ENCODE data around the gene VPS11.
A peak's percentile ranks its signal among the peaks of the same experiment; 100 is the strongest.

The VPS11 gene

DNA sequence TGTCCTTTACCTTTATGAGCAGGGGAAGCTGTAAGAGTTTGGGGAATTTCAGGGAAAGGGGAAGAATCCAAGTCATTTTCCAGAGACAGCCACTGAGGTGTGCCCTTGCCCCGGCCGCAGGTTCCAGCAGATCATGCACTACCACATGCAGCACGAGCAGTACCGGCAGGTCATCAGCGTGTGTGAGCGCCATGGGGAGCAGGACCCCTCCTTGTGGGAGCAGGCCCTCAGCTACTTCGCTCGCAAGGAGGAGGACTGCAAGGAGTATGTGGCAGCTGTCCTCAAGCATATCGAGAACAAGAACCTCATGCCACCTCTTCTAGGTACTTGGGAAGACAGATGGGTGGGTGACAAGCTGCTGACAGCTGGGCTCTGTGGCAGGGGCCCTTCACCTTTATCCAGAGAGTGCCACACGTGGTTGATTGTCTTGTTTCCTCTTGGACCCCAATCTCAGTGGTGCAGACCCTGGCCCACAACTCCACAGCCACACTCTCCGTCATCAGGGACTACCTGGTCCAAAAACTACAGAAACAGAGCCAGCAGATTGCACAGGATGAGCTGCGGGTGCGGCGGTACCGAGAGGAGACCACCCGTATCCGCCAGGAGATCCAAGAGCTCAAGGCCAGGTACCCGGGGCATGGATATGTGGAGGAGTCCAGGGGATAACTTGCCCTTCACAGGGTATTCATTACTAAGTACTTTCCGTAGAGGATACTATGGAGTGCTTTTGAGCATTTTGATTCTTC, 11.2 kb downstream of the VPS11 start:
- H3K4me3 ChIP-seq (ENCODE audit: control insufficient read depth, low read depth, low read length) = no peak overlapping the region
- no peak for DNase-seq (ENCODE audit: low read depth)
- TF ChIP-seq CTCF (conservative IDR thresholded peaks at IDR 0.05; ENCODE audit: control insufficient read depth, insufficient read depth, low read depth, low read length) = no peak

DNA sequence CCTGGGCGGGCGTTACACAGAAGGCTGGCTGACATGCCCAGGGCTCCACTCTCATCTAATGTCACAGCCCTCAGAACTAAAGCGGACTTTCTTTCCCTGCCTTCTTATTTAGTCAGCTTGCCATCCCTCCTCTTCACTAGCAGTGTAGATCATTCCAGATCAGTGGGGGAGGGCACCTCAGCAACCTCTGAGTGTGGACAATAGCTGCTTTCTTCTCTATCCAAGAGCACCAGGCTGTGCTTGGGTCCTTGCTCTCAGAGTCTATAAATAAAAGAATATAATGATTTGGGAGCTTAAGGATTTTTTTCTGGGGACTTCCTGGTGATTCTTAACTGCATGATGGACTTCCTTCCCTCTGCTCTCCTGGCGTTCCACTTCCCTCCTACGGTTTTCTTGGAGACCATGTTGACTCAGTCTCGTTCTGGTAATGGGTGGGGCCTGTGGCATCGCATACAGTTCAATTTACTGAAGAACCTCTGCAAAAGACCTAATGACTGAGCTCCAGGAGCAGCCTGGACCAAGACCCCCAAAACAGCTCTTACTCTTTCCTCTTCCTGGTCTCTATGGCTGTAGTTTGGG, 14.2 kb downstream of the VPS11 start:
- no peak overlapping the region for H3K4me3 ChIP-seq (ENCODE audit: control insufficient read depth, low read depth, low read length)
- TF ChIP-seq CTCF (conservative IDR thresholded peaks at IDR 0.05; ENCODE audit: control insufficient read depth, insufficient read depth, low read depth, low read length) = no peak
- DNase-seq (ENCODE audit: low read depth) = peak; percentile 34

- TF ChIP-seq CTCF (conservative IDR thresholded peaks at IDR 0.05; ENCODE audit: control insufficient read depth, insufficient read depth, low read depth, low read length) = no peak
- DNase-seq (ENCODE audit: low read depth) = peak; percentile 95
- peak within 1 kb of the TSS; percentile 75 for H3K4me3 ChIP-seq (ENCODE audit: control insufficient read depth, low read depth, low read length)
Observed at GRCh38 chr11:119084663-119085436, 17.2 kb downstream of the VPS11 start, which contains the start of gene HMBS. Gene HMBS (plus strand): TSS chr11:119084881. CDS start chr11:119085034, 153 bp downstream.

DNA sequence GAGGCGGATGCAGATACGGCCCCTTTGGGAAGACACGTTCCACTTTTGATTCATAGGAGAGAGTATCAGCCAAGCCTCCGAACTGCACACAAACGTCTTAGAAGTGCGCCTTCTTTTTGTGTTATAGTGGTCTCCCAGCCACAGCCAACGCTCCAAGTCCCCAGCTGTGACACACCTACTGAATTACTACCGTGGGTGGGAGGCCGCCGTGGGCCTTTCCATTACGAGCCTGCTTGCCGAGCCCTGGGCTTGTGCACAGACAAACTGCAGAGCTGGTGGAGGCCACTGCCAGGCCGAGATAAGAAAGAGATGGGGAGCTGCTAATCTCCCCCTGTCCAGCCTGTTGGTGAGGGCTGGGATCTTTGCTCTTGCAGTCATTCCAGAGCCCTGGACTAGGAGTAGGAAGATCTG, 17.8 kb downstream of the VPS11 start:
- DNase-seq (ENCODE audit: low read depth) = no peak
- peak overlapping the region; percentile 75 for H3K4me3 ChIP-seq (ENCODE audit: control insufficient read depth, low read depth, low read length)
- no peak for TF ChIP-seq CTCF (conservative IDR thresholded peaks at IDR 0.05; ENCODE audit: control insufficient read depth, insufficient read depth, low read depth, low read length)

- no peak for TF ChIP-seq CTCF (conservative IDR thresholded peaks at IDR 0.05; ENCODE audit: control insufficient read depth, insufficient read depth, low read depth, low read length)
- DNase-seq (ENCODE audit: low read depth) = no peak
- H3K4me3 ChIP-seq (ENCODE audit: control insufficient read depth, low read depth, low read length) = no peak overlapping the region
Observed at GRCh38 chr11:119087123-119087522, 19.5 kb downstream of the VPS11 start.

DNA sequence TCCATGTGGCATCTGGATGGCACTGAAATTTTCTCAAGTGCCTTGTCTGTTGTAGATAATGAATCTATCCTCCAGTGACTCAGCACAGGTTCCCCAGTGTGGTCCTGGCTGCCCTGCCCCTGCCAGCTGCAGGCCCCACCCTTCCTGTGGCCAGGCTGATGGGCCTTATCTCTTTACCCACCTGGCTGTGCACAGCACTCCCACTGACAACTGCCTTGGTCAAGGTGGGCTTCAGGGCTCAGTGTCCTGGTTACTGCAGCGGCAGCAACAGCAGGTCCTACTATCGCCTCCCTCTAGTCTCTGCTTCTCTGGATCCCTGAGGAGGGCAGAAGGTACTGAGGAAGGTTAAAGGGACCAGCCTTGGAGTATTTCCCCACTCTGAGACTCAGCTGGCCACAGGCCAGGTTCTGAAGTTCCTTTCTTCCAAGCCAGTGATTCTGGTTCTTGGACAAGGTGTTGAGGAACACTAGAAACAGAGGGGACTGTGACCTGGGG, 20.2 kb downstream of the VPS11 start:
- no peak overlapping the region for H3K4me3 ChIP-seq (ENCODE audit: control insufficient read depth, low read depth, low read length)
- TF ChIP-seq CTCF (conservative IDR thresholded peaks at IDR 0.05; ENCODE audit: control insufficient read depth, insufficient read depth, low read depth, low read length) = no peak
- no peak for DNase-seq (ENCODE audit: low read depth)

Data from fibroblast of mammary gland (primary cell).